GM12874 (cell line): ENCODE data around the gene CHST11.

Source experiments
- TF ChIP-seq, protein P1 (sequence below): IDR thresholded peaks from 2 replicates; pipeline ENCODE4 v1.5.1; 2011; ENCODE audit warnings: low read depth, mild to moderate bottlenecking, control low read depth, low read length, moderate library complexity; ENCODE audit not compliant: insufficient read depth

CHST11 gene

DNA sequence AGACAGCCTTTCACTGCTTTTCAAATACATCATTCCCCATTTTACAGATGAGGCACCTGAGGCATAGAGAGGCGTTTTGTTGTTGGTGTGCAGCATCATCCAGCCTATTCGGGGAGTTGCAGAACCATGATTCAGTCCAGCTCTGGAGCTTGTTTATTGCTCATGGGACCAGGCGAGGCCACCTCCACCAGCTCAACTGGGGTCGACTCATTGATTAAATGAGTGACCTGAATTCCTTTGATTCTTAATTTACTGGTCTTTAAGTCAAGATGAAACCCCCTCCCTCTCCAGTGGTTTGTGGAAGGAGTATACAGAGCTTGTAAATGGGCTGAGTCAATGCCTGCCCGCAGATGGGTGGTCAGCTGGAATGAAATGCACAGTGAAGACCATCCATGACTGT, 161.9 kb downstream of the CHST11 start:
- TF ChIP-seq, protein P1, sequence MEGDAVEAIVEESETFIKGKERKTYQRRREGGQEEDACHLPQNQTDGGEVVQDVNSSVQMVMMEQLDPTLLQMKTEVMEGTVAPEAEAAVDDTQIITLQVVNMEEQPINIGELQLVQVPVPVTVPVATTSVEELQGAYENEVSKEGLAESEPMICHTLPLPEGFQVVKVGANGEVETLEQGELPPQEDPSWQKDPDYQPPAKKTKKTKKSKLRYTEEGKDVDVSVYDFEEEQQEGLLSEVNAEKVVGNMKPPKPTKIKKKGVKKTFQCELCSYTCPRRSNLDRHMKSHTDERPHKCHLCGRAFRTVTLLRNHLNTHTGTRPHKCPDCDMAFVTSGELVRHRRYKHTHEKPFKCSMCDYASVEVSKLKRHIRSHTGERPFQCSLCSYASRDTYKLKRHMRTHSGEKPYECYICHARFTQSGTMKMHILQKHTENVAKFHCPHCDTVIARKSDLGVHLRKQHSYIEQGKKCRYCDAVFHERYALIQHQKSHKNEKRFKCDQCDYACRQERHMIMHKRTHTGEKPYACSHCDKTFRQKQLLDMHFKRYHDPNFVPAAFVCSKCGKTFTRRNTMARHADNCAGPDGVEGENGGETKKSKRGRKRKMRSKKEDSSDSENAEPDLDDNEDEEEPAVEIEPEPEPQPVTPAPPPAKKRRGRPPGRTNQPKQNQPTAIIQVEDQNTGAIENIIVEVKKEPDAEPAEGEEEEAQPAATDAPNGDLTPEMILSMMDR = no peak

DNA sequence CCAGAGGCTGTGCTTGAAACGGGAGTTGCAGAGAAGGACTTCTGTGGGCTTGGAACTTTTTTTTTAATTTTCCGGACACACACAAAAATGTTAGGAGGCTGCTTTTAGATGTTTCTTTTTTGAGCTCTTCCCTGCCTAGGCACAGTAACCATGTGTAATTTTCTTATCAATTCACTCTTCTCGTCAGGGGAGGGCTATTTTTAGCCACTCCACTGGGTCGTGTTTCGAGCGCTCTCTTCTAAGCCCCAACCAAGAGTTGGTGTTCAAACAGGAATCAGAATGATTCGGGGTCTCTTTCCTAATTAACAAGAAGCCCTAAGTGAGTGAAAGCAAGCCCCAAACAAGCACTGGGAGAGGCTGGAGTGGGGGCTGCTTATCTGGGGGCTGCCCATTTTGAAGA, 162.6 kb downstream of the CHST11 start:
- TF ChIP-seq, protein P1 = no peak

DNA sequence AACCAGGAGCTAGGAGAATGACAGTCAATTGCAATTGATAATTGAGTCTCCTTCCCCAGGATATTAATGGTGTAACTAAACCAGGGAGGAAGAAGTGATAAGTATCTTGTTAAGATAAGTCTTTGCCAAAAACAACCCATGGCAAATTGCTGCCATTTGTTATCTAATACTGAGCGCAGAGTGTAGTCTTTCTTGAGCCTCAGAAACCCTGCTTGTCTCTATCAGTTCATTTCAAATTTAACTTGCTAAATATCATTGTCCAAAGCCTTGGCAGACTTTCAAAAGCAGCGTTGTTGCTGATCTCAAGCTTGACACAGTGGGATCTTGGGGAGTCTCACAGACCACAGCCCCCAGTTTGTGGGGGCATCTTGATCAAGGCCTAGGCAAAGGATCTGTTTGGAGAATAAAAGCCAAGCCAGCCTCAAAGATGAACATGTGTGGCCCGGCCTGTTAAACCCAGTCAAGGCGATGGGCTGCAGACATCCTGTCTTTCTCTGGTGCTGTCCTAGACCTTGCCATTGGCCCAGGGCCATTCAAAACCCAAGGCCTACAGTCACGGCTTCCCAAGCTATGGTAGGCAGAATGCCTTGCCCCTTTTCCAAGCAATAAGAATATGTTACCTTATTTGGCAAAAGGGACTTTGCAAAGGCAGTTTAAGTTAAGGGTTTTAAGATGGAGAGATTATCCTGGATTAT, 164.2 kb downstream of the CHST11 start:
- TF ChIP-seq, protein P1 = no peak

DNA sequence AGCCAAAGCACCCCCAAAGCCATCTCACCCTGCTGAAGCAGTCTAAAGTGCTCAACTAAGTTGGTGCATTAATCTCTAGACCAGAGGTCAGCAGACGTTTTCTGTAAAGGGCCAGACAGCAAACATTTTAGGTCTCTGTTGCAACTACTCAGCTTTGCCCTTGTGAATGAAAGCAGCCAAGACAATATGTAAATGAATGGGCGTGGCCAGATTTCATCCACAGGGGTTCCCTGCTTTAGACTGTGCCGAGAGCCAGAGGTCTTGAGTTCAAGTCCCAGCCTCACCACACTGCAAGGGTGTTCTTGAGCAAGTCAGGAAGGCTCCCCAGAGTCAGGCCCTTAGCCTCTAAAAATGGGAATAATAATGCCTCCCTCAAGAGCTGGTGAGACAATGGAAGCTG, 166.2 kb downstream of the CHST11 start:
- TF ChIP-seq, protein P1 = no peak

DNA sequence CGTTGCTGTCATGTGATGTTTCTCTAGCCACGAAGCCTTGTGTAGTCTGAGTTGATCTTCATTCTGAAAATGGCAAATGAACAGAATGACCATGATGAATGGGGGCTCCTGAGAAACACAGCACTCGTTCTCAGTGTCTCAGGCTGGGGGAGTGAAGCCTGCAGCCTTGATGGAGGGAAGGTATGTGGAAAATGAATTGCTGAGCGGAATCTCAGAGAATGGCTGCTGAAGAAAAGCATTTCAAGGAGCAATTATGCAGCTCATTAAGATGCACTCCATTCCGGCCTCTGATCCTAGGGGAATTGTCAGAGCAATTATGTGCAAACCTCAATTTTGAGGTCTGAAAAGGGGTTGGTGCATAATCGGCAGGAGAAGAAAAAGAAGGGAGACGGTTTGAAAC, 167.1 kb downstream of the CHST11 start:
- TF ChIP-seq, protein P1 = no peak

DNA sequence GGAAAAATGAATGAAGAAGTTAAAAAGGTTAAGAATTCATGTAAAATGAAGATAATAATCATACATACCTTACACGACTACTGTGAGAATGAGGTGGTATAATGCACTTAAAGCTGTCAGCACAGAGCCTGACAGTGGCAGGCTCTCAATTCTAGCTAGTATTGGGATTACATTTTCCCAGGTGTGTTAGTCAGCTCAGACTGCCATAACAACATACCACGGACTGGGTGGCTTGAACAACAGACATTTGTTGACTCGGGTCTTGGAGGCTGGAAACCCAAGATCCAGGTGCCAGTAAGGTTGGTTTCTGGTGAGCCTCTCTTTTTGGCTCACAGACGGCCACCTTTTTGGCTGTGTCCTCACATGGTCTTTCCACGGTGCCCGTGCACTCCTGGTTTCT, 167.8 kb downstream of the CHST11 start:
- TF ChIP-seq, protein P1 = no peak

DNA sequence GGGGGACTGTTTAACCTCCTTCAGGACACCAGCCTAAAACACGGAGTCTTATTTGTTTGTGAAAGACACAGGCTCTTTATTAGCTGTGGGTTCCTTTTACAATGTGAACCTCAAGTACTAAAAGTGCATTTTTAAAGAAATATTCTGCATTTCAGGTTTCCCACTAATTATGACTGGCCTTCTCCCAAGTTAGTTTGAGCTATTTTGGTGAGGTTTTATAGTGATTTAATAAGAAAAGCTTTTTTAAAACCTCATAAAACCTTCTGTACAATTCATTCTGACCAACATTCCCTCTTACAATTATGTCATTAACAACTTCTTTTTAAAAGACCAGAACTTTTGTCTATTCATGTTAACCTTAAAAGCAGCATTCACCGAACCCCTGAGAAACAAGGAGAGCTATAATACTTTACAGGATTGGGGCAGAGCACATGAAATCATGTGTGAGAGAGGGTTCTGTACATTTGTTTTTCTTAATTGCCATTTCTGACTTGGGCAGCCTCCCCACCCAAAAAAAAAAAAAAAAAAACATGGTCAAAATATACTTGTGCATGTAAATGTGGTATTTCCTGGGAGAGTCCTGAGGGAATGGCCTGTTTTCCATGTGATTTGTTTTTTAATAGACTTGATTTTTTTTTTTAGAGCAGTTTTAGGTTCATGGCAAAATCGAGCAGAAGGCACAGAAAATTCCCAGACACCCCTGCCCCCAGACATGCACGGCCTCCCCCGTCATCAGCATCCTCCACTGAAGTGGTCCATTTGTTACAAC, 169.5 kb downstream of the CHST11 start:
- TF ChIP-seq, protein P1 = no peak
